Parathyroid adenoma (tissue), 2 donors: ENCODE results near the gene DGKD.

Experiments
- H2AFZ ChIP-seq: fragments of 300-600 bp; sonication (generic); one replicate; pipeline ENCODE4 v1.7.0; 2017; ENCODE audit warnings: antibody characterized with exemption, mild to moderate bottlenecking
- H3K27ac ChIP-seq: fragments of 300-600 bp; sonication (generic); one replicate; pipeline ENCODE4 v1.7.0; 2017
- H3K27me3 ChIP-seq: fragments of 300-600 bp; sonication (generic); one replicate; pipeline ENCODE4 v1.7.0; 2017; ENCODE audit warnings: low read length; ENCODE audit not compliant: control insufficient read depth, insufficient read depth
- H3K36me3 ChIP-seq: fragments of 300-600 bp; sonication (generic); one replicate; pipeline ENCODE4 v1.7.0; 2017; ENCODE audit warnings: low read length; ENCODE audit not compliant: control insufficient read depth, insufficient read depth
- H3K4me1 ChIP-seq: fragments of 300-600 bp; sonication (generic); one replicate; pipeline ENCODE4 v1.7.0; 2017; ENCODE audit warnings: control low read depth
- H3K4me2 ChIP-seq: fragments of 300-600 bp; sonication (generic); one replicate; pipeline ENCODE4 v1.7.0; 2017; ENCODE audit warnings: low read length
- H3K4me3 ChIP-seq: fragments of 300-600 bp; sonication (generic); one replicate; pipeline ENCODE4 v1.7.0; 2017; ENCODE audit warnings: low read depth, low read length
- H3K79me2 ChIP-seq: fragments of 300-600 bp; sonication (generic); one replicate; pipeline ENCODE4 v1.7.0; 2017; ENCODE audit warnings: control low read depth
- H3K9ac ChIP-seq: fragments of 300-600 bp; sonication (generic); one replicate; pipeline ENCODE4 v1.7.0; 2017; ENCODE audit warnings: mild to moderate bottlenecking
- H3K9me3 ChIP-seq: fragments of 300-600 bp; sonication (generic); one replicate; pipeline ENCODE4 v1.7.0; 2017; ENCODE audit warnings: low read length; ENCODE audit not compliant: control insufficient read depth
- TF ChIP-seq, protein P1 (sequence below): fragments of 300-600 bp; sonication (generic); IDR thresholded peaks from one replicate; pipeline ENCODE4 v1.7.0; 2017; ENCODE audit warnings: antibody characterized with exemption, mild to moderate bottlenecking
- donor health status: primary hyperparathyroidism.

DGKD gene

DNA sequence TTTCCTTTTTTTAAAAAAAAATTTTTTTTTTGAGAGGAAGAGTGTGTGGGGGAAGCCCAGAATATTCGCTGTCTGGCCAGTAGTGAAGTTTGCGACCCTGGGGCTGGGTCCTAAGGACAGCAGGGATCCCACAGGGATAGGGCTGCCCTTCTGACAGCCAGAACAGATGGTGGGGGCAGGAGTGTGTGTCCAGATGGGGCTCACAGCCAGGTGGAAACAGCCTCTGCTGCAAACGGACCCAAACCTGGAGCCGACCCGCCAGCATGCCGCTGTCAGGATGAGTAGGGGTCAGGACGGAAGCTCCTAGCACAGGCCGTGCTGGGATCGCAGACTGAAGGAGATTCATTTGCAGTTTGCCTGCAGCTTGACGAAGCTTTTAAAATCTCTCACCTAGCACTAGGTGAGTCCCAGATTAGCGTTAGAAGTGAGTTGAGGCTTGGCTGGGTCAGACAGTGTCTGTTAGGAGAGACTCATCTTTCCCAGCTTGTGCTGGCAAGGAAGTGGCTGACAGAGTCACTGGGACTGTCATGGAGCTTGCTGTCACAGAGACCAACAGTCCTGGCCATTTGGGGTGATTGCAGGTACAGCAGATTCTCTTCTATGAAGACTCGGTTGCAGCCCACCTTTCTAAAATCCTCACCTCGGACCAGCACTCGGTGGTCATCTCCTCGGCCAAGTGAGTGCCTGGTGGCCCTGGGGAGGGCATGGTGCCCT is 93.4 kb downstream of the DGKD start:
- Histone ChIP-seq H3K4me2 (no peak overlapping the region), H3K27me3 (no peaks in the 10 kb centered on the region), H3K9ac (no peak overlapping the region), H2AFZ (no peak overlapping the region), H3K4me3 (no peak overlapping the region), H3K4me1 (no peaks in the 10 kb centered on the region), H3K9me3 (no peaks in the 10 kb centered on the region), H3K36me3 (no peaks in the 10 kb centered on the region), H3K27ac (no peak overlapping the region), H3K79me2 (no peaks in the 10 kb centered on the region)
- TF ChIP-seq, protein P1, sequence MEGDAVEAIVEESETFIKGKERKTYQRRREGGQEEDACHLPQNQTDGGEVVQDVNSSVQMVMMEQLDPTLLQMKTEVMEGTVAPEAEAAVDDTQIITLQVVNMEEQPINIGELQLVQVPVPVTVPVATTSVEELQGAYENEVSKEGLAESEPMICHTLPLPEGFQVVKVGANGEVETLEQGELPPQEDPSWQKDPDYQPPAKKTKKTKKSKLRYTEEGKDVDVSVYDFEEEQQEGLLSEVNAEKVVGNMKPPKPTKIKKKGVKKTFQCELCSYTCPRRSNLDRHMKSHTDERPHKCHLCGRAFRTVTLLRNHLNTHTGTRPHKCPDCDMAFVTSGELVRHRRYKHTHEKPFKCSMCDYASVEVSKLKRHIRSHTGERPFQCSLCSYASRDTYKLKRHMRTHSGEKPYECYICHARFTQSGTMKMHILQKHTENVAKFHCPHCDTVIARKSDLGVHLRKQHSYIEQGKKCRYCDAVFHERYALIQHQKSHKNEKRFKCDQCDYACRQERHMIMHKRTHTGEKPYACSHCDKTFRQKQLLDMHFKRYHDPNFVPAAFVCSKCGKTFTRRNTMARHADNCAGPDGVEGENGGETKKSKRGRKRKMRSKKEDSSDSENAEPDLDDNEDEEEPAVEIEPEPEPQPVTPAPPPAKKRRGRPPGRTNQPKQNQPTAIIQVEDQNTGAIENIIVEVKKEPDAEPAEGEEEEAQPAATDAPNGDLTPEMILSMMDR: no peak

DNA sequence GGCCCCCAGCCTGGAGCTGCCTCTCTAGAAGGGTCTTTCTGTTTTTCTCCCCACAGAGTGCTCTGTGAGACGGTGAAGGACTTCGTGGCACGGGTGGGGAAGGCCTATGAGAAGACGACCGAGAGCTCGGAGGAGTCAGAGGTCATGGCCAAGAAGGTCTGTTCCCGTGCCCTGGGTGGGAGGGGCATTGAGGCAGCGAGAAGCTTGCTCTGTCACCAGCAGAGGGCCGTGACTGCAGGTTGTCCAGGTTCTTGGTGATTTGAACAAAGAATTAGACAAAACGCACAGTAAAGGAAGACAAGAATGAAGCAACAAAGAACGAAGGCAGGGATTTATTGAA is 93.9 kb downstream of the DGKD start:
- no peaks in the 10 kb centered on the region for H3K4me1 ChIP-seq
- no peaks in the 10 kb centered on the region for H3K9me3 ChIP-seq
- H2AFZ ChIP-seq: no peak overlapping the region
- H3K9ac ChIP-seq: no peak overlapping the region
- no peak overlapping the region for H3K27ac ChIP-seq
- no peak overlapping the region for H3K4me2 ChIP-seq
- no peaks in the 10 kb centered on the region for H3K36me3 ChIP-seq
- TF ChIP-seq, protein P1: no peak
- no peak overlapping the region for H3K4me3 ChIP-seq
- H3K79me2 ChIP-seq: no peaks in the 10 kb centered on the region
- H3K27me3 ChIP-seq: no peaks in the 10 kb centered on the region

- Histone ChIP-seq H3K9ac (no peak overlapping the region), H3K27me3 (no peaks in the 10 kb centered on the region), H3K27ac (no peak overlapping the region), H3K9me3 (no peaks in the 10 kb centered on the region), H3K79me2 (no peaks in the 10 kb centered on the region), H2AFZ (no peak overlapping the region), H3K4me2 (no peak overlapping the region), H3K36me3 (no peaks in the 10 kb centered on the region), H3K4me3 (no peak overlapping the region), H3K4me1 (no peaks in the 10 kb centered on the region)
- TF ChIP-seq, protein P1: no peak
These were observed 94.3 kb downstream of the DGKD start for GRCh38 chr2:233448575-233448974.

DNA sequence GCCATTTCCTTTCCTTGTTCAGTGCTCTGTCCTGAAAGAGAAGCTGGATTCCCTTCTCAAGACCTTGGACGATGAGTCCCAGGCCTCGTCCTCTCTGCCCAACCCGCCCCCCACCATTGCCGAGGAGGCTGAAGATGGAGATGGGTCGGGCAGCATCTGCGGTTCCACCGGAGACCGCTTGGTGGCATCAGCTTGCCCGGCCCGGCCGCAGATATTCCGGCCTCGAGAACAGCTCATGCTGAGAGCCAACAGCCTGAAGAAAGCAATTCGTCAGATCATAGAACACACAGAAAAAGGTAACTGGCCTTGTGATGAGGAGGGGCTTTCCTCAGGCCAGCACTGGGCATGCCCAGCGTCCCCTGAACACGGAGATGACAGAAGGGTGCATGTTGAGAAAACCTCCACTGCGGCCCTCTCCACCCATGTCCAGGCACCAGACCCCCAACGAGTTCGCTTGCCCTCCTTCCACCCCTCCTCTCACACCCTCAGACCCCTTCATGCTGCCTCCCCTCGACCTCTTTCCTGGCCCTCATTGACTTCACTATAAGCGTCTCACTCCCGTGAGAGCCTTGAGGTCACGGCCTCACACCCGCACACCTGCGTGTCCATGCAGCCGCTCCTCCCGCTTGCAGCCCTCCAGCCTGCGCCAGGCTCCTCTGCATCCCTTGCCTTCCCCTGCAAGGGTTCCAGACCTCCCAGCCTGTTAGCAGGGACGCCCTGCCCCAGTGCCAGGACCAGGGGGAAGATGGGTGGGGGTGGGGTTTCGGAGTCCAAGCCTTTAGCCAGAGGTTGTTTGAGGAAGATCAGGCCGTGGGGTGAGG is 95.0 kb downstream of the DGKD start:
- H3K9ac ChIP-seq: no peak overlapping the region
- no peaks in the 10 kb centered on the region for H3K27me3 ChIP-seq
- H2AFZ ChIP-seq: no peak overlapping the region
- H3K36me3 ChIP-seq: no peaks in the 10 kb centered on the region
- no peak overlapping the region for H3K27ac ChIP-seq
- H3K4me3 ChIP-seq: no peak overlapping the region
- no peaks in the 10 kb centered on the region for H3K9me3 ChIP-seq
- no peaks in the 10 kb centered on the region for H3K79me2 ChIP-seq
- H3K4me2 ChIP-seq: no peak overlapping the region
- H3K4me1 ChIP-seq: no peaks in the 10 kb centered on the region
- TF ChIP-seq, protein P1: no peak
